ENCODE measurements around the gene PLS3. TPM values are rescaled to one million over a fixed set of nuclear protein-coding genes. Genes with fewer than 3 reads are reported as not detected.
"Not testable (repeated sequence)": the region's sequence is repeated elsewhere in the genome, so short reads cannot be mapped to it uniquely, and the experiment has no call there.

The PLS3 gene
- 294 TPM for total RNA-seq (ENCODE audit: insufficient read depth, low replicate concordance)

- peak; percentile 88 for DNase-seq (ENCODE audit: low spot score)
These were observed at the start of gene PLS3 for GRCh38 chrX:115560978-115561604. Gene PLS3 (plus strand): TSS chrX:115561174. CDS start chrX:115610251, 49,077 bp downstream.

DNA sequence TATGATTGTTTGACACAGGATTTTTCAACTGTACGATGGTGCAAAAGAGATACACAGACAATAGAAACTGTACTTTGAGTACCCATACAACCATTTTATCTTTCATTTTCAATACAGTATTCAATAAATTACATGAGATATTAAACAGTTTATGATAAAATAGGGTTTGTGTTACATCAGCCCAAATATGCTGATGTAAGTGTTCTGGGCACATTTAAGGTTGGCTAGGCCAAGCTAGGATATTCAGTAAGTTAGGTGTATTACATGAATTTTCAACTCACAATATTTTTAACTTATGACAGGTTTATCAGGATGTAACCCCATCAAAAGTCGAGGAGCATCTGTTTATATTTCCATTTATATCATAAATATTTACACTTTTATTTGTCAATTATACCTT, 42.9 kb upstream of the PLS3 start:
- DNase-seq (ENCODE audit: low spot score), result no peak

DNA sequence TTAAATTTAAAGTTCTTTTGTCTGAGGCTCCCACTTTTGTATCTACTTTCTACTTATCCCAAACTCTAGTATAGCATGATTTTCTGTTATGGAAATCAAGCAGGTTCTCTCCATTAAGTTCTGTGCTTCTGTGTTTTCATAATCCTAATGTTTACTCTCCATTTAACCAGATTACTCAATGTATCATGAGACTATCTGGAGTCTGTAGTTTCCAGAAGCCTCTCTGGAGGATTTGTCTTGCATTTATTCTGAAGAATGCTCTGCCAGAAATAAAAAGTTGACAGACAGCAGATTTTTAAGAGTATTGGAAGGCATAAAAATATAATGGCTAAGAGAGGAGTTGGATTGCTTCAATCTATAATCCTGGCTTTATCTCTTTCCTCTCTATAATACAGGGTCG, 39.2 kb upstream of the PLS3 start:
- DNase-seq (ENCODE audit: low spot score), result peak; percentile 79

DNA sequence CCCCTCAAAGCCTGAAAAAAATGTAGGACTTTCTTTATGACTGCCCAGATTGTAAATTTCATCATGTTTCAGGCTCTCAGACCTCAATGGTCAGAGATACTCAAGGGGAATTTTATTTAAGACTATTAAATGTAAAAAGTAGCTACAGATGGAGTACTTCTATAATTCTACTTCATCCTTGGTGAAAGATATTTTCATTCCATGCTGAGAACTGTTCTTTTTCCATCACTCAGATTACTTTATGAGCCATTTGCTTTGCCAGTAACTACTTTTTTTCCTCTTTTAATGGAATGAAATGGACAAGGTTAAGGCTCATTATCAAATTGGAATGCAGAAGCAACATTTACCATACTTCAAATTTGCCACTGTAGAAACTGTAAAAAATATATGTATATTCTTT, 38.0 kb upstream of the PLS3 start:
- DNase-seq (ENCODE audit: low spot score), result peak; percentile 65

- DNase-seq (ENCODE audit: low spot score), result no peak
These were observed 35.5 kb upstream of the PLS3 start for GRCh38 chrX:115525486-115525885.

GRCh38 chrX:115531818-115532403, 29.1 kb upstream of the PLS3 start:
- DNase-seq (ENCODE audit: low spot score), result peak; percentile 9

- DNase-seq (ENCODE audit: low spot score), result peak; percentile 50
These were observed 27.5 kb upstream of the PLS3 start for GRCh38 chrX:115533485-115533884.

DNA sequence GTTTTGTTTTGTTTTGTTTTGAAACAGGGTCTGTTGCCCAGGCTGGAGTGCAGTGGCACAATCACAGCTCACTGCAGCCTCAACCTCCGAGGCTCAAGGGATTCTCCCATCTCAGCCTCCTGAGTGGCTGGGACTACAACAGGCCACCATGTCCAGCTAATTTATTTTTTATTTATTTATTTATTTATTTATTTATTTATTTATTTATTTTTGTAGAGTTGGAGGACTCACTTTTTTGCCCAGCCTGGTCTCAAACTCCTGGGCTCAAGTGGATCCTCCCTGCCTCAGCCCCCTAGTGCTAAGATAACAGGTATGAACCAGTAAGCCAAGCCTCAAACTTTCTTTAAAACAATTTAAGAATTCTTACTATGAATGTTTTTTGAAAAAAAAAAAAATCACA, 26.6 kb upstream of the PLS3 start:
- no peak for DNase-seq (ENCODE audit: low spot score)

- DNase-seq (ENCODE audit: low spot score), result no peak
These were observed 25.6 kb upstream of the PLS3 start for GRCh38 chrX:115535421-115535820.

GRCh38 chrX:115535844-115536243, 25.1 kb upstream of the PLS3 start:
- DNase-seq (ENCODE audit: low spot score), result no peak

DNA sequence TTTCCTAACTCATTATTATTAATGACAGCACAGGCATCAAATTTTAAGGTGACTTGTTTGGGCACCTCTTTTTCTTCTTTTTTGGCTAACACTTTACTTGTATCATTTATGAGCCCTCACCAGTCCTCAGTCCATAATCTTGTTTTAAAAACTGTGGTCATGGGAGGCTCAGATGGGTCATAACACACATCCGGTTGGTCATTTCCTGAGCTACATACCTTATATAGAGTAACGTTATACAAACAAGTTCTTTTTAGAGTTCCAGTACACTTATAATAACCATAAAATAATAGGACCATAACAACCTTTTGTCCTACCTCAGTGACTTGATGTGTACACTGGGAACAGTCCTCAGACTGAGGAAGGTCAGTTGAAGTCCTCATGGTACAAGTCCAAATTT, 21.1 kb upstream of the PLS3 start:
- no peak for DNase-seq (ENCODE audit: low spot score)

- DNase-seq (ENCODE audit: low spot score), result not testable (repeated sequence)
These were observed 19.9 kb upstream of the PLS3 start for GRCh38 chrX:115541045-115541444.

DNA sequence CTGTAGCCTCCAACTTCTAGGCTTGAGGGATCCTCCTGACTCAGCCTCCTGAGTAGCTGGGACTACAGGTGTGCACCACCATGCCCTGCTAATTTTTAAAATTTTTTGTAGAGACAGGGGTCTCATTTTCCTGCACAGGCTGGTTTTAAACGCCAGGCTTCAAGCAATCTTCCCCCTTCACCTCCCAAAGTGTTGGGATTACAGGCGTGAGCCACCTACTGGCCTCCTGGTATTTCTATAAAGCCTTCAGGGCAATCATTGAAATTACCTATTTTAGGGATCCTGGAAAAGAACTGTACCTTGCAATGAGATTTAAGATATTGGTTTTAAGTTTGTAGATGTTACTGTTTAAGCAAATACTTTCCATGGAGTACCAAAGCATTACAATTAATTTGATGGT, 13.5 kb upstream of the PLS3 start:
- no peak for DNase-seq (ENCODE audit: low spot score)

- no peak for DNase-seq (ENCODE audit: low spot score)
These were observed 12.0 kb upstream of the PLS3 start for GRCh38 chrX:115549008-115549407.

DNA sequence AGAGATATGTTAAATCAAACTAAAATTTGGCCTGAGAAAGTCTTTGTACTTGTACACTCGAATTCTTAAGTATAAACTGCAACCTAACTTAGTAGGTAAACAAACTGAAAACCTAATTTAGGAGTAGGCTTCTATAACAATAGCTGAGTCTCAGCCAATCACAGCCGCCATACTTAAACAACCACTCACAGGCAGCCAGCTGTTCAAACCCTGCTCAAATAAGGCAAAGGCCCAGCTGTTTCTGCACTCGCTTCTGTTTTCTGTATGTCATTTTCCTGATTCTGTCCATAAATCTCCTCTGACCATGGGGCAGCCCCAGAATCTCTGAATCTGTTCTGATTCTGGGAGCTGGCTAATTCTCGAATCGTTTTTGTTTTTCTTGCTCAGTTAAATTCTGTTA, 7.8 kb upstream of the PLS3 start:
- DNase-seq (ENCODE audit: low spot score), result no peak

GRCh38 chrX:115559672-115560071, 1.3 kb upstream of the PLS3 start:
- no peak for DNase-seq (ENCODE audit: low spot score)

- DNase-seq (ENCODE audit: low spot score), result peak; percentile 39
These were observed 580 bp upstream of the PLS3 start for GRCh38 chrX:115560211-115560977.

DNA sequence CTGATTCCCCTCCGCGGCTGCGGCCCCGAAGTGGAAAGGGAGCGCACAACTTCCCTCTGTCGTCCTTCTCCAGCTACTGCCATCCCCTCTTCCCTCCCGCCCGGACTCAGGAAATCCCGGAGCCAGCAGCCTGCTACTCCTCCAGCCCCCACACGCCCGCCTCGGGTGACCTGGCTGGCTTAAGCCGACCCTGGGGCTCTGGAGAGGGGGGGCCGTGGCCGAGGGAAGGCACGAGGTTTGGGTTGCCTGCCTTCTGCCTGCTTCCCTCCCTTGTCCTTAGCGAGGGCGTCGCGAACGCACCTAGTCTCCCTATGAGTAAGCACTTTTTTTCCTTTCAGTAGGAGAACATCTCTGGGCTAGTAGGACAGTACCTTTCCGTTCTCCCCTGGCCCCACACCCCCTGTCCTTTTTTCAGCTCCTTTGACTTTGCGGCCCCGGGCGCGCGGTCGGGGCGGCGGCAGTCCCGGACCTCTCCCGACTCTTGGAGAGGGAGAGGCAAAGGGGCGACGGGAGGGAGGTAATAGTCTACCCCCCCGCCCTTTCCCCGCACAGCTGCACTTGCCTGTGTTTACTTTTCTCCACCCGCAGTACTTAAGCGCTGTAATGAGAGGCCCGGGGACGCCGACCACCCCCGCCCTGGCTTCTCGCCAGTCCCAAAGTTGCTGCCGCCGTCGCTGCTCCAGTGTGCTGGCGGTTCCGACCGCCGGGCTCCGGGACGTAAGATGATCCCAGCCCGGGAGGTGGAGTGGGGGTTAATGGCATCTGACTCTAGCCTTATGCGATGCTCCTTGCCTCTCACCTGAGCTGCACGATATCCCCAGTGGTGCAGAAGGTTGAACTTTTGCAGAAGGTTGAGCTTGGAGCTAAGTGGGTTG, 868 bp downstream of the PLS3 start:
- DNase-seq (ENCODE audit: low spot score), result peak; percentile 52

DNA sequence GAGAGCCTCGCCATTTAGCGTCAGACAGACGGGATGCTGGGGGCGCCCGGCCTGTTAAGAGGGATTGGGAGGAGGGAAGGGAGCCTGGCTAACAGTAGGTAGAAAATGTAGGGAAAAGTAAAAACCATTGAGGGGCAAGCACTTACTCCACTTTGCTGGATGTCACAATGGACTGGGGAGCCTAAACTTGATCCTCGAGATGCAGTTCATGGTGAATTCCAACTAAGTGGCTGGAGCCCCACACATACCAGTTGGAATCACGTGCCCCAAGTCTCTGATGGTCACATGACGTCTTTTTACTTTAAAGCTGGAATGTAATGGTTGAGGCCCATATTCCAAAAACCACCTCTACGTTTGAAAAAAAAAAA, 1.5 kb downstream of the PLS3 start:
- peak; percentile 57 for DNase-seq (ENCODE audit: low spot score)

DNA sequence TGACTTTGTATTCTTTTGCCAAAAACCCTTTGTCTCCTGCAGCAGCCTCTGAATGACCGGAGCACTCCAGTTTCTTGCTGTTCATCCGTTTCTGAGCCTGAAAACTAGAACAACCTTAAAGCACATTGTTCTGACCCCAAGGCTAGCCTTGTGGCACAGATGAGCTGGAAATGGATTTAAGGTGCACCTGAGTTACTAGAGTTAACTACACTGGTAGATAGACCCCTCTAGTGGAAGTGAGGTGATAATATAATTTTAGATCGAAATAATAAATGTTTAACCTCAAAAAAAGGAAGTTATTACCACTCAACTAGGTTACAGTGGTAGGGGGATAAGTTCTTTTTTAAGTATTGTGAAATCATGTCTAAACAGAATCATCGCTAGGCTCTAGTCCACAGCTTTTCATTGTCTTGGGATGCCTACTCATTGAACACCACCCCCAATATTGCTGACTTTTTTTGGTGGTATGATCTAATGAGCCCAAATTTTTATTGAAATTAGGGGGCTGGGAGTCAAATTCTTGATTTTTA, 2.7 kb downstream of the PLS3 start:
- DNase-seq (ENCODE audit: low spot score), result no peak

DNA sequence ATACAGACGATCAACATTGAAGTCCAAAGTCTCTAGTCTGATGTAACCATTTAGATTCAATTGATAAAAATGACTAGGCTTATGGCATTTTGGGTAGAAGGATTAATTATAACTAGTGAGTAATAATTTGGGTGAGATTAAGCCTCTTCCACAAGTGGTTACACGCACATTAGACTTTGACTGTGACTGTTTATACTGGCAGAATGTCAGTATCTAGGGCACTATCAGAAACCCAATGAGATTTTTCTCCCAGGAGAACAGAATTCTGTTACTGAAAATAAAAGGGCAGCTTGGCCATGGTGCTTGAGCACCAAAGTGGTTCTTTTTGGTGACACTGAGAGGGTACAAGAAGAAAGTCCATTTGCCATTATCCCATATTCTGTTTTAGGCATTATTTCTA, 3.3 kb downstream of the PLS3 start:
- DNase-seq (ENCODE audit: low spot score), result no peak

GRCh38 chrX:115565888-115566287, 4.9 kb downstream of the PLS3 start:
- no peak for DNase-seq (ENCODE audit: low spot score)

Data from umbilical cord (tissue), 2 donors.